Lower leg skin (tissue), 3 donors: ENCODE measurements around the gene APBA3.

ENCODE experiments used
- POLR2A ChIP-seq, 2 donors: fragments of 450-650 bp; IDR thresholded peaks; one replicate each; pipeline ENCODE4 v1.6.1; 2016 to 2017; ENCODE audit warnings: antibody characterized with exemption in 2 of 2, mild to moderate bottlenecking in 1 of 2, moderate library complexity in 1 of 2
- TF ChIP-seq, protein P1 (sequence below), 3 donors: fragments of 450-650 bp; IDR thresholded peaks; one replicate each; pipeline ENCODE4 v1.5.1; 2016; ENCODE audit warnings: antibody characterized with exemption in 3 of 3, mild to moderate bottlenecking in 3 of 3, moderate library complexity in 2 of 3

GRCh38 chr19:3716147-3716668 is 45.3 kb downstream of the APBA3 start:
- TF ChIP-seq, protein P1, sequence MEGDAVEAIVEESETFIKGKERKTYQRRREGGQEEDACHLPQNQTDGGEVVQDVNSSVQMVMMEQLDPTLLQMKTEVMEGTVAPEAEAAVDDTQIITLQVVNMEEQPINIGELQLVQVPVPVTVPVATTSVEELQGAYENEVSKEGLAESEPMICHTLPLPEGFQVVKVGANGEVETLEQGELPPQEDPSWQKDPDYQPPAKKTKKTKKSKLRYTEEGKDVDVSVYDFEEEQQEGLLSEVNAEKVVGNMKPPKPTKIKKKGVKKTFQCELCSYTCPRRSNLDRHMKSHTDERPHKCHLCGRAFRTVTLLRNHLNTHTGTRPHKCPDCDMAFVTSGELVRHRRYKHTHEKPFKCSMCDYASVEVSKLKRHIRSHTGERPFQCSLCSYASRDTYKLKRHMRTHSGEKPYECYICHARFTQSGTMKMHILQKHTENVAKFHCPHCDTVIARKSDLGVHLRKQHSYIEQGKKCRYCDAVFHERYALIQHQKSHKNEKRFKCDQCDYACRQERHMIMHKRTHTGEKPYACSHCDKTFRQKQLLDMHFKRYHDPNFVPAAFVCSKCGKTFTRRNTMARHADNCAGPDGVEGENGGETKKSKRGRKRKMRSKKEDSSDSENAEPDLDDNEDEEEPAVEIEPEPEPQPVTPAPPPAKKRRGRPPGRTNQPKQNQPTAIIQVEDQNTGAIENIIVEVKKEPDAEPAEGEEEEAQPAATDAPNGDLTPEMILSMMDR (IDR thresholded peaks at IDR 0.05), result no peak
- TF ChIP-seq POLR2A (IDR thresholded peaks at IDR 0.05), result no peak
